Esophagus muscularis mucosa (tissue), 4 donors: ENCODE data around the gene HRCT1. TPM values are rescaled to one million over a fixed set of nuclear protein-coding genes. Genes with fewer than 3 reads are reported as not detected.
A peak's percentile ranks its signal among the peaks of the same experiment; 100 is the strongest.

ENCODE experiments used
- DNase-seq: peaks from one replicate; pipeline ENCODE4 v3.0.0-alpha.2; 2017; ENCODE audit errors: extremely low spot score
- H3K27ac ChIP-seq, 4 donors: fragments of 200-600 bp; sonication (generic); replicated peaks in 1 of 4; 1 replicate in 3 of 4; 2 replicates in 1 of 4; pipeline ENCODE4 v1.5.1; 2016 to 2019; ENCODE audit warnings: mild to moderate bottlenecking in 1 of 4
- H3K27me3 ChIP-seq, 4 donors: fragments of 200-600 bp; sonication (generic); one replicate each; pipeline versions ENCODE4 v1.5.1 to v1.6.0; 2016 to 2019
- H3K36me3 ChIP-seq, 4 donors: fragments of 200-600 bp; sonication (generic); one replicate each; pipeline ENCODE4 v1.5.1; 2016 to 2019
- H3K4me1 ChIP-seq, 4 donors: fragments of 200-600 bp; sonication (generic); one replicate each; pipeline ENCODE4 v1.5.1; 2016 to 2019
- H3K4me3 ChIP-seq, 4 donors: fragments of 200-600 bp; sonication (generic); 1 replicate in 2 of 4; 2 replicates in 2 of 4; pipeline ENCODE4 v1.5.1; 2016 to 2019; ENCODE audit warnings: mild to moderate bottlenecking in 4 of 4, moderate library complexity in 1 of 4
- H3K9me3 ChIP-seq, 4 donors: fragments of 200-600 bp; sonication (generic); 1 replicate in 3 of 4; 2 replicates in 1 of 4; pipeline ENCODE4 v1.5.1; 2016 to 2019
- EP300 ChIP-seq: sonication (generic); formaldehyde crosslinking; IDR thresholded peaks from one replicate; pipeline ENCODE4 v1.6.1; 2017; ENCODE audit warnings: antibody characterized with exemption
- POLR2A ChIP-seq: fragments of 450-650 bp; IDR thresholded peaks from one replicate; pipeline ENCODE4 v1.6.1; 2017; ENCODE audit warnings: antibody characterized with exemption, moderate library complexity, mild to moderate bottlenecking, low read depth
- POLR2AphosphoS5 ChIP-seq, 2 donors: sonication (generic); formaldehyde crosslinking; IDR thresholded peaks; one replicate each; pipeline ENCODE4 v1.6.1; 2017; ENCODE audit warnings: antibody characterized with exemption in 2 of 2
- WGBS: methylation state at CpG from one replicate; pipeline ENCODE4 v1.1.5; 2018; 5-methylcytosine and 5-hydroxymethylcytosine counted together
- intact Hi-C: fragments of 100-400 bp; cut with DNase I; formaldehyde crosslinking; loops from one replicate; pipeline ENCODE4 v1.15.1; 2023
- total RNA-seq, 4 donors: library from RNA; depleted of rRNA; stranded (reverse); fragments of >200 nt; gene quantifications; one replicate each; pipeline versions ENCODE4 v1.1.0 to v1.2.1, GENCODE V29; 2016
- TF ChIP-seq, protein P1 (sequence below), 3 experiments: fragments of 200-600 bp in 2 of 3; fragments of 450-650 bp in 1 of 3; sonication (generic) in 2 of 3; IDR thresholded peaks; one replicate each; pipeline ENCODE4 v1.5.1; 2017 to 2019; ENCODE audit warnings: antibody characterized with exemption in 3 of 3, mild to moderate bottlenecking in 2 of 3, moderate library complexity in 1 of 3

Gene HRCT1
- total RNA-seq, 4 donors from 2014 or later: 3.7 to 53.0 (median 15.6) TPM

- TF ChIP-seq POLR2A (no peak), POLR2AphosphoS5 (IDR thresholded peaks at IDR 0.05) (no peak), EP300 (no peak)
- TF ChIP-seq, protein P1, sequence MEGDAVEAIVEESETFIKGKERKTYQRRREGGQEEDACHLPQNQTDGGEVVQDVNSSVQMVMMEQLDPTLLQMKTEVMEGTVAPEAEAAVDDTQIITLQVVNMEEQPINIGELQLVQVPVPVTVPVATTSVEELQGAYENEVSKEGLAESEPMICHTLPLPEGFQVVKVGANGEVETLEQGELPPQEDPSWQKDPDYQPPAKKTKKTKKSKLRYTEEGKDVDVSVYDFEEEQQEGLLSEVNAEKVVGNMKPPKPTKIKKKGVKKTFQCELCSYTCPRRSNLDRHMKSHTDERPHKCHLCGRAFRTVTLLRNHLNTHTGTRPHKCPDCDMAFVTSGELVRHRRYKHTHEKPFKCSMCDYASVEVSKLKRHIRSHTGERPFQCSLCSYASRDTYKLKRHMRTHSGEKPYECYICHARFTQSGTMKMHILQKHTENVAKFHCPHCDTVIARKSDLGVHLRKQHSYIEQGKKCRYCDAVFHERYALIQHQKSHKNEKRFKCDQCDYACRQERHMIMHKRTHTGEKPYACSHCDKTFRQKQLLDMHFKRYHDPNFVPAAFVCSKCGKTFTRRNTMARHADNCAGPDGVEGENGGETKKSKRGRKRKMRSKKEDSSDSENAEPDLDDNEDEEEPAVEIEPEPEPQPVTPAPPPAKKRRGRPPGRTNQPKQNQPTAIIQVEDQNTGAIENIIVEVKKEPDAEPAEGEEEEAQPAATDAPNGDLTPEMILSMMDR (IDR thresholded peaks at IDR 0.05): no peak
- H3K4me1 ChIP-seq: peaks cover 7 to 23% (median 19%) of the 10 kb centered on the region in 4 donors
- WGBS: 73% methylated on average over 7 of the region's 7 CpGs
- H3K4me3 ChIP-seq: no peak overlapping the region
- DNase-seq: no peak
- no peaks in the 10 kb centered on the region for H3K36me3 ChIP-seq
- H3K27ac ChIP-seq: no peak overlapping the region
- intact Hi-C loops: no loop called here
- H3K9me3 ChIP-seq: no peaks in the 10 kb centered on the region
- no peaks in the 10 kb centered on the region for H3K27me3 ChIP-seq
These were observed 34.7 kb downstream of the HRCT1 start for GRCh38 chr9:35940458-35941407.

GRCh38 chr9:35942286-35942685, 36.3 kb downstream of the HRCT1 start:
- H3K36me3 ChIP-seq: no peaks in the 10 kb centered on the region
- H3K27ac ChIP-seq: no peak overlapping the region
- H3K4me3 ChIP-seq: no peak overlapping the region
- no peaks in the 10 kb centered on the region for H3K9me3 ChIP-seq
- 87% methylated on average over 5 of the region's 5 CpGs for WGBS
- DNase-seq: no peak
- H3K4me1 ChIP-seq: peaks cover 6 to 16% (median 9%) of the 10 kb centered on the region in 4 donors
- TF ChIP-seq EP300 (no peak), POLR2AphosphoS5 (IDR thresholded peaks at IDR 0.05) (no peak), POLR2A (no peak)
- TF ChIP-seq, protein P1 (IDR thresholded peaks at IDR 0.05): no peak
- H3K27me3 ChIP-seq: no peaks in the 10 kb centered on the region
- intact Hi-C loops: no loop called here

DNA sequence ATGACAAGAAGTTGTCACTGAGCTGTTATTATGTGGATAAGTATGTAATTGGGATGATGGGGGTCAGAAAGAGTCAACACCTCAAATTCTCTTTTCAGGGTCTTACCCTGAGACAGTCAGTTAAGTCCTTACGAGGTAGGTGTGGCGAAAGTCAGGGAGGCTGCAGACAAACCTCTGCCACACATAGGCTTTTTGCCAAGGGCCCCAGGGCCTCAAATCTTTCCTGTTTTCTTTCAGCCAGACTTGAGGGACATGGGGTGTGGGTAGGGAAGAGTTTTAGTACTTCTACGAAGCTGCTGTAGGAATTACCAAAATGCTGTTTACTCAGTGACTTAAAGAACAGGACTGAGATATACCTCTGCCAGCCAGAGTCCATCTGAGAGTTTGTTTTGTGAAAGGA, 38.2 kb downstream of the HRCT1 start:
- intact Hi-C loops: no loop called here
- H3K4me3 ChIP-seq: no peak overlapping the region

DNA sequence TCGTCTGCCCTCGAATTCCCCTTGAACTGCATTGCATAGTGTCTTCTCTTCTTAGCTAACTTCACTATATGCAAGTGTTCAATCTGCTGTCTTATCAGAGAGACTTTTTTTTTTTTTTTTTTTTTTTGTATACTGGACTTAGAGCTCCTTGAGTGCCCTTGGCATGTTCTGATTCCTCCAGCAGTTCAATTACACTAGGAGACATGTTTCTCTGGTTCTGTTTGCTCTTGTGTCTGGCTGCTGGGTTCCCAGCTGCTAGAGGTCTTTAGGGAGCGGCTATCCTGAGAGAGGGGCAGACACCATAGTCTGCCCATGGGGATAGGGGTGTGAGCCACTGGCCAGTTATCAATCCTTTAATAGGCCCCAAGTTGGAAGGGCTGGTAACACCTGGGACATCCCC, 38.8 kb downstream of the HRCT1 start:
- TF ChIP-seq EP300: no peak
- Histone ChIP-seq H3K9me3 (no peaks in the 10 kb centered on the region), H3K27ac (peak overlapping the region in 2 of 4 donors; percentile 18 to 39), H3K36me3 (no peaks in the 10 kb centered on the region), H3K27me3 (no peaks in the 10 kb centered on the region), H3K4me1 (peaks cover 6 to 16% (median 12%) of the 10 kb centered on the region in 4 donors), H3K4me3 (no peak overlapping the region)
- 97% methylated on average over 3 of the region's 3 CpGs for WGBS
- intact Hi-C loops: no loop called here
- DNase-seq: no peak

More for the DNA sequence above, 38.2 kb downstream of the HRCT1 start:
- WGBS: 79% methylated on average over 3 of the region's 3 CpGs
- Histone ChIP-seq H3K27me3 (no peaks in the 10 kb centered on the region), H3K9me3 (no peaks in the 10 kb centered on the region), H3K36me3 (no peaks in the 10 kb centered on the region), H3K27ac (no peak overlapping the region), H3K4me1 (peaks cover 6 to 16% (median 9%) of the 10 kb centered on the region in 4 donors)
- TF ChIP-seq, protein P1 (IDR thresholded peaks at IDR 0.05): no peak
- TF ChIP-seq POLR2A: no peak
- no peak for TF ChIP-seq EP300
- TF ChIP-seq POLR2AphosphoS5 (IDR thresholded peaks at IDR 0.05): no peak
- DNase-seq: no peak

- H3K27ac ChIP-seq: peak overlapping the region in 3 of 4 donors; percentile 18 to 39 (median 20)
- TF ChIP-seq, protein P1 (IDR thresholded peaks at IDR 0.05): peak; percentile 82 to 90 (median 86)
- TF ChIP-seq POLR2AphosphoS5 (IDR thresholded peaks at IDR 0.05) (peak; percentile 53 to 54), EP300 (no peak), POLR2A (no peak)
- no peaks in the 10 kb centered on the region for H3K9me3 ChIP-seq
- H3K36me3 ChIP-seq: no peaks in the 10 kb centered on the region
- WGBS: 33% methylated on average over 10 of the region's 10 CpGs
- DNase-seq: no peak
- intact Hi-C loops: no loop called here
- H3K4me1 ChIP-seq: peaks cover 6 to 16% (median 12%) of the 10 kb centered on the region in 4 donors
- peak overlapping the region in 3 of 4 donors; percentile 3 to 15 (median 12) for H3K4me3 ChIP-seq
- H3K27me3 ChIP-seq: no peaks in the 10 kb centered on the region
These were observed 39.5 kb downstream of the HRCT1 start for GRCh38 chr9:35945341-35946018.
